ENCODE data around the gene KMT2A.

The KMT2A gene

GRCh38 chr11:118533769-118534729 is 97.8 kb downstream of the KMT2A start:
- no peaks in the 10 kb centered on the region for H3K9me3 Mint-ChIP-seq
- H3K4me3 Mint-ChIP-seq: no peak overlapping the region
- peaks cover 22% of the 10 kb centered on the region for H3K36me3 Mint-ChIP-seq (ENCODE audit: low read depth)
- no peak for TF ChIP-seq CTCF (IDR thresholded peaks at IDR 0.05)
- H3K27ac Mint-ChIP-seq: no peak overlapping the region
- peaks cover 28% of the 10 kb centered on the region for H3K4me1 Mint-ChIP-seq
- no peak for DNase-seq
- H3K27me3 Mint-ChIP-seq (ENCODE audit: low read depth, poor library complexity): peaks cover 14% of the 10 kb centered on the region

DNA sequence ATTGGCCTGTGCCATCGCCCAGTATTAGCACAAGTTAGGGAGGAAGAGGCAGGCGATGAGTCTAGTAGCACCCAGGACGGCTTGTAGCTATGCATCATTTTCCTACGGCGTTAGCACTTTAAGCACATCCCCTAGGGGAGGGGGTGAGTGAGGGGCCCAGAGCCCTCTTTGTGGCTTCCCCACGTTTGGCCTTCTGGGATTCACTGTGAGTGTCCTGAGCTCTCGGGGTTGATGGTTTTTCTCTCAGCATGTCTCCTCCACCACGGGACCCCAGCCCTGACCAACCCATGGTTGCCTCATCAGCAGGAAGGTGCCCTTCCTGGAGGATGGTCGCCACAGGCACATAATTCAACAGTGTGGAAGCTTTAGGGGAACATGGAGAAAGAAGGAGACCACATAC is 99.0 kb downstream of the KMT2A start:
- Mint-ChIP-seq H3K27me3 (ENCODE audit: low read depth, poor library complexity) (peaks cover 4% of the 10 kb centered on the region), H3K36me3 (ENCODE audit: low read depth) (peaks cover 32% of the 10 kb centered on the region), H3K27ac (no peak overlapping the region), H3K9me3 (no peaks in the 10 kb centered on the region), H3K4me3 (no peak overlapping the region), H3K4me1 (peaks cover 16% of the 10 kb centered on the region)
- TF ChIP-seq CTCF (IDR thresholded peaks at IDR 0.05): no peak
- DNase-seq: no peak

- DNase-seq: no peak
- H3K27ac Mint-ChIP-seq: no peak overlapping the region
- no peaks in the 10 kb centered on the region for H3K9me3 Mint-ChIP-seq
- TF ChIP-seq CTCF (IDR thresholded peaks at IDR 0.05): no peak
- H3K4me3 Mint-ChIP-seq: no peak overlapping the region
- peaks cover 4% of the 10 kb centered on the region for H3K27me3 Mint-ChIP-seq (ENCODE audit: low read depth, poor library complexity)
- peaks cover 9% of the 10 kb centered on the region for H3K4me1 Mint-ChIP-seq
- peaks cover 42% of the 10 kb centered on the region for H3K36me3 Mint-ChIP-seq (ENCODE audit: low read depth)
These were observed 100.4 kb downstream of the KMT2A start for GRCh38 chr11:118536726-118537125.

DNA sequence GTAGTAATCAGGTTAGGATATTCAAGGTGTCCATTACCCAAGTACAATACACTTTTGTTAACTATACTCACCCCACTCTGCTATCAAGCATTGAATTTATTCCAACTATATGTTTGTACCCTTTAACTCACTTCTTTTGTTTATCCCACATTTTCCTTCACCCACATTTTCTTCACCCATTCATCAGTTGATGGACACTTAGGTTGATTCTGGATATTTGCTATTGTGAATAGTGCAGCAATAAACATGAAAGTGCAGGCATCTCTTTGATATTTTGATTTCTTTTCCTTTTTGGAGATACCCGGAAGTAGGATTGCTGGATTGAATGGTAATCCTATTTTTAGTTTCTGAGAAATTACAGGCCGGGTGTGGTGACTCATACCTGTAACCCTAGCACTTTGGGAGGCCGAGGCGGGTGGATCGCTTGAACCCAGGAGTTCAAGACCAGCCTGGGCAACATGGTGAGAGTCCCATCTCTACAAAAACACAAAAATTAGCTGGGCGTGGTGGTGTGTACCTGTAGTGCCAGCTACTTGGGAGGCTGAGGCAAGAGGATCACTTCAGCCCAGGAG is 101.2 kb downstream of the KMT2A start:
- H3K27me3 Mint-ChIP-seq (ENCODE audit: low read depth, poor library complexity): peaks cover 4% of the 10 kb centered on the region
- H3K4me1 Mint-ChIP-seq: peaks cover 5% of the 10 kb centered on the region
- no peak overlapping the region for H3K4me3 Mint-ChIP-seq
- TF ChIP-seq CTCF (IDR thresholded peaks at IDR 0.05): no peak
- H3K9me3 Mint-ChIP-seq: no peaks in the 10 kb centered on the region
- no peak overlapping the region for H3K27ac Mint-ChIP-seq
- no peak for DNase-seq
- H3K36me3 Mint-ChIP-seq (ENCODE audit: low read depth): peaks cover 48% of the 10 kb centered on the region

GRCh38 chr11:118544010-118544646 is 107.8 kb downstream of the KMT2A start:
- Mint-ChIP-seq H3K27ac (peak overlapping the region; percentile 68), H3K4me1 (no peaks in the 10 kb centered on the region), H3K9me3 (no peaks in the 10 kb centered on the region), H3K4me3 (no peak overlapping the region), H3K36me3 (ENCODE audit: low read depth) (peaks cover 64% of the 10 kb centered on the region), H3K27me3 (ENCODE audit: low read depth, poor library complexity) (no peaks in the 10 kb centered on the region)
- no peak for TF ChIP-seq CTCF (IDR thresholded peaks at IDR 0.05)
- DNase-seq: no peak

Data from nephron progenitor cell (in vitro differentiated cells).